Measurements from ENCODE around the gene SYCP2. TPM values are rescaled to one million over a fixed set of nuclear protein-coding genes. Genes with fewer than 3 reads are reported as not detected.
A peak's percentile ranks its signal among the peaks of the same experiment; 100 is the strongest.

Gene SYCP2
- total and polyA plus RNA-seq, 7 donors = 0.50 to 7.8 (median 1.6) TPM

DNA sequence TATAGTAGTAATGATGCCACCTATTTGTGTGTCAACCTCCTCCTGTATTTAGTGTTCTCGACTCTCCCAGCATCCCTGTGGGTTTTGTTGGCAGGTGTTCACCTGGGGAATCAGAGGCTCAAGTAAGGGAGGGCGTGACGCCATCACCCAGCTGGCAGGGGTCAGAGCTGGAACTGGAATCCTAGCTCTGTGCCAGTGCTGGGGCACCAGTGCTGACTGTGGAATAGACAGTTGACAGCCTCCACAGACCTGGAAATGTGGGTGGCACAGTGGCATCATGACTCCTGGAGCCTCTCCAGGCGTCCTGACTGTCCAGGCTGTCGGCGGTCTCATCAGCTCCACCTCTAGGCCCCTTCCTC, 102.8 kb downstream of the SYCP2 start:
- DNase-seq = no peak

DNA sequence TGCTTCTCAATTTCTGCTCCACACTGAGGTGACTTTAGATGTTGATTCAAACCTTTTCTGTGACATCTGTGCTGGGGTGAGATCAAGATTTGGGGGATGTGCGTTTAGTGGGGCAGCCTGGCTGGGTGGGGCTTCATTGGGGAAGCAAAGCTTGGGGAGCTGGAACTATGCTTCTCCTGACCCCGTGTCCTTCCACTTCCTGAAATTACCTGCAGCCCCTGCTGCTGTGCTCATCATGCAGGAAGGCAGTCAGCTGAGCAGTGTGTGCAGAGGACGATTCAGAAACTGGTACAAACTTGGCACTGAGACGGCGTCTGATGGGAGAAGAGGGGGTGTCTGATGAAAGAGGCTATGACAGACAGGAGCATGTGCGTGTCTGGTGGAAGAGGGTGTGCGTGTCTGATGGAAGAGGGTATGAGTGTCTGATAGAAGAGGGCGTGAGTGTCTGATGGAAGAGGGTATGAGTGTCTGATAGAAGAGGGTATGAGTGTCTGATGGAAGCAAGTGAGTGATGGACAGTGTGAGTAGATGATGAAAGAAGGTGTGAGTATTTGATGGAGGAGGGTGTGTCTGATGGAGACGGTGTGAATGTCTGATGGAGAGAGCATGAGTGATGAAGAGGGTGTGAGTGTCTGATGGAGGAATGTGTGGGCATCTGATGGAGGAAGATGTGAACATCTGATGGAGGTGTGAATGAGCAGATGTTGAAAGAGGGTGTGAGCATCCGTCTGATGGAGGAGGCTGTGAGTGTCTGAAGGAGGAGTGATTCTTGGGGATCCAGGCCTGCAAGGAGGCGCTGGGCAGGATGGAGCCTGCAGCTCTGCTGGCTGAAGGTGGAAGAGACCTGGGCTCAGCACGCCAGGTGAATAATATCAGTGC, 103.4 kb downstream of the SYCP2 start:
- WGBS, 2 donors = 73 to 83% methylated on average over 12 of the region's 12 CpGs
- H3K27me3 ChIP-seq = no peaks in the 10 kb centered on the region
- H3K36me3 ChIP-seq = no peaks in the 10 kb centered on the region
- H3K27ac ChIP-seq = no peak overlapping the region
- TF ChIP-seq, protein P1, sequence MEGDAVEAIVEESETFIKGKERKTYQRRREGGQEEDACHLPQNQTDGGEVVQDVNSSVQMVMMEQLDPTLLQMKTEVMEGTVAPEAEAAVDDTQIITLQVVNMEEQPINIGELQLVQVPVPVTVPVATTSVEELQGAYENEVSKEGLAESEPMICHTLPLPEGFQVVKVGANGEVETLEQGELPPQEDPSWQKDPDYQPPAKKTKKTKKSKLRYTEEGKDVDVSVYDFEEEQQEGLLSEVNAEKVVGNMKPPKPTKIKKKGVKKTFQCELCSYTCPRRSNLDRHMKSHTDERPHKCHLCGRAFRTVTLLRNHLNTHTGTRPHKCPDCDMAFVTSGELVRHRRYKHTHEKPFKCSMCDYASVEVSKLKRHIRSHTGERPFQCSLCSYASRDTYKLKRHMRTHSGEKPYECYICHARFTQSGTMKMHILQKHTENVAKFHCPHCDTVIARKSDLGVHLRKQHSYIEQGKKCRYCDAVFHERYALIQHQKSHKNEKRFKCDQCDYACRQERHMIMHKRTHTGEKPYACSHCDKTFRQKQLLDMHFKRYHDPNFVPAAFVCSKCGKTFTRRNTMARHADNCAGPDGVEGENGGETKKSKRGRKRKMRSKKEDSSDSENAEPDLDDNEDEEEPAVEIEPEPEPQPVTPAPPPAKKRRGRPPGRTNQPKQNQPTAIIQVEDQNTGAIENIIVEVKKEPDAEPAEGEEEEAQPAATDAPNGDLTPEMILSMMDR (IDR thresholded peaks at IDR 0.05) = no peak
- TF ChIP-seq POLR2AphosphoS5 (IDR thresholded peaks at IDR 0.05) (no peak), POLR2A (IDR thresholded peaks at IDR 0.05) (no peak), EP300 (IDR thresholded peaks at IDR 0.05) (no peak)
- H3K9me3 ChIP-seq = no peaks in the 10 kb centered on the region
- peaks cover 0 to 2% (median under 1%) of the 10 kb centered on the region in 4 donors for H3K4me1 ChIP-seq
- intact Hi-C loops (cut with DNase I) = no loop called here
- no peak overlapping the region for H3K4me3 ChIP-seq
- no peak for DNase-seq

More for the DNA sequence above, 102.8 kb downstream of the SYCP2 start:
- Histone ChIP-seq H3K36me3 (no peaks in the 10 kb centered on the region), H3K27me3 (no peaks in the 10 kb centered on the region), H3K27ac (no peak overlapping the region), H3K4me1 (peaks cover 0 to 8% (median 6%) of the 10 kb centered on the region in 4 donors), H3K9me3 (no peaks in the 10 kb centered on the region), H3K4me3 (no peak overlapping the region)
- intact Hi-C loops (cut with DNase I) = no loop called here
- 33 to 62% methylated on average over 6 of the region's 6 CpGs for WGBS, 2 donors
- TF ChIP-seq POLR2AphosphoS5 (IDR thresholded peaks at IDR 0.05) = no peak
- TF ChIP-seq POLR2A (IDR thresholded peaks at IDR 0.05) = no peak
- TF ChIP-seq, protein P1 (IDR thresholded peaks at IDR 0.05) = no peak
- no peak for TF ChIP-seq EP300 (IDR thresholded peaks at IDR 0.05)

DNA sequence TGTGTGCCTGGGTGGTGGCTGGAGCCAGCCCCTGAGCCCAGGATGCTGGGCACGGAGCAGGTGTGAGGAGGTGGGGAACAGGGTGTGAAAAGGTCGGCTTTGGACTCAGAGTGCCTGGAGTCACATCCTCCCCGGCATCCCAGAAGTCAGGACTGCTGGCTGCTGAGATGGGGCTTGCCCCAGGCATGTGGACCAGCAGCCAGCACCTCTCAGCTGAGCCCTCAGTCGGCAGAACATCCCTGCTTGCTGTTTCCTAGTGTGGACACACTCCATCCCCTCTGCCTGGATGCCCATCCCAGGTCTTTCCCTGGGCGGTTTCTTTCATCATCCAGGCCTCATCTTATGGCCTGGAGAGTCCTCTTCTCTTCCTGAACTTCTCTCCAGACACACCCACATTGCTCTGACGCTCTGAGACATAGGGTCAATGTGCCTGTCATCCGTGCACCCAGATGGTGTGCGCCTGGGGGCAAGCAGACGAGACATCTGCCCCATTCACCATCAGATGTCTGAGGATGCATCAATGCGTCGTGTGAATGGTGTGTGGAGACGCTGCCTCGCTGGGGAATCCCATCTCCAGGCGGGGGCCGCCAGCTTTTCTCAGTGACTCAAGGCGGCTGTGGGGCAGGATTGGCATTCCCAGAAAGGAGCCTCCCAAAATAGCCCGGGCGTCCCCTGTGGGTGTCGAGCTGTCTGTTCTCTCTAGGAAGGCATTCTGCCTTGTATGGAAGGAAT, 104.2 kb downstream of the SYCP2 start:
- intact Hi-C loops (cut with DNase I) = no loop called here
- no peaks in the 10 kb centered on the region for H3K36me3 ChIP-seq
- no peaks in the 10 kb centered on the region for H3K27me3 ChIP-seq
- TF ChIP-seq EP300 (IDR thresholded peaks at IDR 0.05) = no peak
- TF ChIP-seq, protein P1 (IDR thresholded peaks at IDR 0.05) = no peak
- TF ChIP-seq POLR2AphosphoS5 (IDR thresholded peaks at IDR 0.05) = no peak
- TF ChIP-seq POLR2A (IDR thresholded peaks at IDR 0.05) = no peak
- peak; percentile 51 for DNase-seq
- H3K9me3 ChIP-seq = no peaks in the 10 kb centered on the region
- peaks cover 0 to under 1% (median 0%) of the 10 kb centered on the region in 4 donors for H3K4me1 ChIP-seq
- WGBS, 2 donors = 83 to 89% methylated on average over 19 of the region's 19 CpGs
- H3K4me3 ChIP-seq = no peak overlapping the region
- H3K27ac ChIP-seq = no peak overlapping the region

DNA sequence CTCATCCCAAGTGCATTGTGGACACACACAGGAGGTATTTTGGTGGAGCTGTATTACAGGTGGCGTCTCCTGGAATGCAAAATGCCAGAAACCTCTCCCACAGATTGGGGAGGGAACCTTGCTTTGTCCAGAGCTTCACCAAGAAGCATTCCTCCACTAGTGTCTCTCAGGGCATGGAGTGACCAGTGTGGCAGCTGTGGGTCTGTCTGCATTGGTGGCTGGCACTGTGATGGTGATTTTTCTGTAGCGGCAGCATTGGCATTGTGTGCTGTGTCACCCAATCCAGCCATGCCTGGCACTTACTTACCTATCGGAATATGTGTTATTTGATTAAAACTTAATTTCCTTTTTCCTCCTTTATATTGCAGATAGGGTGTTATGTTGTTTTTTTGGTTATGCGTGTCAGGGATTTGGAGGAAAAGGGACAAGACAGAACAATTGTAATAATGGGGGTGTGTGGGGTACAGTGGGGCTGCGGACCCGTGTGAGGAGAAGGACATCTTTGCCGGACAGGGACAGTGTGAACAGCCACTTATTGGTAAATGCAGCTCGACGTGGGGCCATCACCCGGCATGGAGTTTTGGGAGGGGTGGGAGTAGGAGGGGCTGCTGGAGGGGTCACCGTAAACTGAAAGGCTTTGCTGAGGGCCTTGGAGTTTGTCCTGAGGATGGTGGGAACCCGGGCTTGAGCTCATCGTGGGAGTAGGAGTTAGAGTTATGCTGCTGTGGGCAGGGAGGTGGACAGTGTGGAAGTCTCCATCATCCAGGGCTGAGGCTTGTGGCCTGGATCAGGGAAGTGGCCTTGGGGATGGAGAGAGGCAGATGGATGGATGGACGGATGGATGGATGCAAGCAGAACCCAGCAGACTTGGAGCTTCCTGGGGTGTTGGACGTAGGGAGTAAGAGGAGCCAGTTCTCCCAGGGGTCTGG, 105.0 kb downstream of the SYCP2 start:
- no peak overlapping the region for H3K4me3 ChIP-seq

More for the DNA sequence above, 105.0 kb downstream of the SYCP2 start:
- 88 to 90% methylated on average over 15 of the region's 15 CpGs for WGBS, 2 donors
- Histone ChIP-seq H3K9me3 (no peaks in the 10 kb centered on the region), H3K36me3 (no peaks in the 10 kb centered on the region), H3K27me3 (no peaks in the 10 kb centered on the region), H3K4me1 (peaks cover 0 to 9% (median 7%) of the 10 kb centered on the region in 4 donors), H3K27ac (no peak overlapping the region)
- TF ChIP-seq POLR2A (IDR thresholded peaks at IDR 0.05) (no peak), POLR2AphosphoS5 (IDR thresholded peaks at IDR 0.05) (no peak), EP300 (IDR thresholded peaks at IDR 0.05) (no peak)
- TF ChIP-seq, protein P1 (IDR thresholded peaks at IDR 0.05) = no peak
- DNase-seq = peak; percentile 49
- intact Hi-C loops (cut with DNase I) = no loop called here

All from sigmoid colon (tissue), 7 donors.